ENCODE data around the gene REST.

The REST gene

DNA sequence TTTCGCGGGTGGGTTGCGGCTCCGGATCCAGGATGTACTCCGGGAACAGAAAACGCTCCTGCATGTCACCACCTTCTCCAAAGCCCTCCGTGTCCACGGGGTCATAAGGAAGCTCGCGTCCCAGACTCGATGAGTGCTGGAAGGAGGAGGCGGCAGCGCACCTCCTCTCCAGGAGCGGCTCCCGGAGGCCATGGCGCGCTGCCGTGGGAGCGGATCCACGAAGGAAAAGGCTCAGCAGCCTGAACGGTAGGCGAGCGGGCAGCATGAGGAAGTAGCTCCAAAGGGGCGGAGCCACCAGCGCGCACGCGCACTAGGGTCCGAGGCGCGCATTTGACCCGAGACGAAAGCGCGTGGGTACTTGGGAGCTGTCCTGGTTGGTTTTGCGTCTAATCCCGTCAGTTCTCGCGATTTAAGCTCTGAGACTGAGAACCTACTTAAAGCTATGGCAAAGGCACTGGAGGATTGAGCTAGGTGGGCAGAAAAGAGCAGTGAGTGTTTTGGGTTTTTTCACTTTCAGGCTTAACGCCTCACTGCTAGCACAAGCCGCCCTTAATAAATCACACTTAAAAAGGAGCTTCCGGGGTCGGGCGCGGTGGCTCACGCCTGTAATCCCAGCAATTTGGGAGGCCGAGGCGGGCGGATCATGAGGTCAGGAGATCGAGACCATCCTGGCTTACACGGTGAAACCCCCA is 69.8 kb downstream of the REST start, which contains the start of gene NOA1:
Gene NOA1, minus strand, starts transcription at position 286 of the 692 bp plus-strand sequence. Its CDS starts 21 bp downstream, at position 265.
- peak; percentile 93 for DNase-seq

DNA sequence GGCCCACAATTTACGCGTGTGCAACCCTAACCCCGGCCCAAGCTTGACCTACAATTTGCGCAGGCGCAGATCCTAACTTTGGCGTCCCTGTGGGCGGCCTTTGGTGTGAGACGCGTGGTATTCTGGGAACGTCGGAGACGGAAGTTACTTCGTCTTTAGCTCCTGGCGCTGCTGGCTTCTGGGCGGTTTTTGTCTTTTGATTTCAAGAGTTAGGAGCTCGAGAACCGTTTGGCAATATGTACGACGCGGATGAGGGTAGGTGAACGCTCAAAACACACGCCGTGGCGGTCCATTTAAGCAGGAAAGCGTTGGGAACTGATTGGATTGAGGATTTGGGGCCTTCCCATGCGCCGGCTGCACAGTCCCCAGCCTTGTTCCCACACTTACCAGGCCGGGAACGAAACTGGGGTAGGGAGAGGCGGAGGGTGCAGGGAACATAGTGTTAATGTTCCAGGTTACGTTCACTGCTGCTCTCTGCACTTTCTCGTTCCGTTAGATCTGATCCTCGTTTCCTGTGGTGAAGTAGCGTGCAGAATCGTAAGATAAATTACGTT is 71.1 kb downstream of the REST start, which contains the start of gene POLR2B:
Gene POLR2B, plus strand, starts transcription at position 147 of the 554 bp plus-strand sequence. Its CDS starts 90 bp downstream, at position 237.
- DNase-seq, result peak; percentile 80

DNA sequence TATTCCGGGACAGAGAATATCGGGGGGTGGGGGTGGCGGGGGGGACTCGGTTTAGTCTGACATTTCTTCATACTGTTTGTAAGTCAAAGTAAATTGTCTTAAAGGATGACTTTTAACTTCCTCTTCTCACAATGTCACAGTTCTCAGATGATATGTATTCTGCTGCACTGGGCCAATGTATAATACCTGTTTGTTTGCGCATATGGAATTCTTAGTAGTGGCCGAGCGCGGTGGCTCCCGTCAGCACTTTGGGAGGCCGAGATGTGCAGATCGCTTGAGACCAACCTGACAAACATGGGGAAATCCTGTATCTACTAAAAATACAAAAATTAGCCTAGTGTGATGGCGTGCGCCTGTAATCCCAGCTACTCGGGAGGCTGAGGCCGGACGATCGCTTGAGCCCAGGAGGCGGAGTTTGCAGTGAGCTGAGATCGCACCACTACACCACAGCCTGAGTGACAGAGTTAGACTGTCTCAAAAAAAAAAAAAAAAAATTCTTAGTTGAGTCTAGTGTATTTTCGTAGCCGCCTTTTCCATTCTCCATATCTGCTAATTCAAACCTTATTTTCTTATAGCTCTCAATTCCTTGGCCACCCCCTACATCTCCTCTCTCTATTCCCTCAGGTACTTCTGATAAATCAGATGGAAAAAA is 71.8 kb downstream of the REST start:
- no peak for DNase-seq

DNA sequence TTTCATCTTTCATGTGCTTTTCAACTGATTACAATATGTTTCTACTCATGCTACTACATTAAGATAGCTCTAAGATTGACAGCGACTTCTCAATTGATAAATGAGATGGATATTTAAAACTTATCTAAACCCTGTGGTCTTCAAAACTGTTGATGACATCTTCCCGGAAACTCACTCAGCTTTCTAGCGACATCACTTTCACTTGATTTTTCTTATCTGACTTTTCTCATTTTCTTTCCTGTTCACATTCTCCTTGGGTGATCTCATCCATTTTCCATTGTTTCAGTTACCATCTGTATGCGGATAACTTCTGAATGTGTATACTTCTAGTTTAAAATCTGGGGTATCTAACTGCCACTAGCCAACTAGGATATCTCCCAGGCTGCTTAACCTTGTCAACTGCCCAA is 74.1 kb downstream of the REST start:
- no peak for DNase-seq

- DNase-seq, result no peak
These were observed 78.5 kb downstream of the REST start for GRCh38 chr4:56986192-56986591.

GRCh38 chr4:56986952-56987351 is 79.3 kb downstream of the REST start:
- DNase-seq, result no peak

GRCh38 chr4:56990109-56990905 is 82.6 kb downstream of the REST start:
- no peak for DNase-seq

- DNase-seq, result no peak
These were observed 87.8 kb downstream of the REST start for GRCh38 chr4:56995525-56995924.

- no peak for DNase-seq
These were observed 92.1 kb downstream of the REST start for GRCh38 chr4:56999751-57000150.

DNA sequence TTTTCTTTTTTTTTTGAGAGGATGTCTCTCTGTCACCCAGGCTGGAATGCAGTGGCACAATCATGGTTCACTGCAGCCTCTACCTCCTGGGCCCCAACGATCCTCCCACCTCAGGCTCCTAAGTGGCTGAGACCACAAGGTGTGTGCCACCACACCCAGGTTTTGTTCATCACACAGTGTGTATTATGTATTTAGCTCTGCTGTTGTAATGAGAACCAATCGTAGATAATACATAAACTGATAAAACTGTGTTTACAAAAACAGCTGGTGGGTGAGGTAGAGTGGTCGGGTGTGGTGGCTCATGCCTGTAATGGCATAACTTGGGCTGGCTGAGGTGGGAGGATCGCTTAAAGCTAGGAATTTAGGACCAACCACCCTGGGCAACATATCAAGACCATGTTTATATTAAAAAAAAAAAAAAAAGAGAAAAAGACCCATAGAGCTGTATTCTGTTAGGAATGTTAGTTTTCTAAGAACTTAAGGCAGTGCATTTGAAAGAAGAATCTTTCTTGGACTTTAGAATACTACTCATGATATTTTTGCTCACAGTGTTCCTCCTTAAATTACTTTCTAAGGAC is 105.9 kb downstream of the REST start:
- no peak for DNase-seq
